ENCODE measurements around the gene MTERF2. TPM values are rescaled to one million over a fixed set of nuclear protein-coding genes. Genes with fewer than 3 reads are reported as not detected.
"Not testable (repeated sequence)": the region's sequence is repeated elsewhere in the genome, so short reads cannot be mapped to it uniquely, and the experiment has no call there.

The MTERF2 gene
- total RNA-seq, 2 donors from 2014 or later: 6.7 to 7.8 TPM

DNA sequence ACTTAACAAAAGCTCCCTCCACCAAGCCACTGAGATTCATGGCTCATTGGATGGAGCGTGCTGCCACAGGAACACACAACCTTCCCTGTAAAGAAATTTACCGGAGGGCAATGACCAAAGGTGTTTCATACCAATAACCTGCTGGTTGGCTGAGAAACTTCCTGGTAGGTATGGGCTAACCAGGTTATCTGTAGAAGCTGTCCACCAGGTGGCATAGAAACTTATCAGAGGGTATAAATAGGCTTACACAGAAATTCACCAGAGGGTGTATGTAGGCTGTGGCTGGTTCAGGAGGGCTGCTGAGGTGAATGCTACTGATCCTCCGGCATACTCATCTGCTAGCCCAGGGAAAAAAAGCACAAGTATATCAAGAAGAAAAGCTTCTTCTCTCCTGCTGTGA is 27.1 kb upstream of the MTERF2 start:
- DNase-seq (no peak), ATAC-seq (replicated peaks in 1 of 2) (no peak)
- Mint-ChIP-seq H3K36me3 (ENCODE audit: insufficient read depth in 2 of 2) (no peaks in the 10 kb centered on the region), H3K27me3 (ENCODE audit: low read depth) (no peaks in the 10 kb centered on the region), H3K4me3 (no peak overlapping the region), H3K27ac (no peak overlapping the region), H3K4me1 (ENCODE audit: low read depth) (peaks cover 6% of the 10 kb centered on the region), H3K9me3 (no peaks in the 10 kb centered on the region)

DNA sequence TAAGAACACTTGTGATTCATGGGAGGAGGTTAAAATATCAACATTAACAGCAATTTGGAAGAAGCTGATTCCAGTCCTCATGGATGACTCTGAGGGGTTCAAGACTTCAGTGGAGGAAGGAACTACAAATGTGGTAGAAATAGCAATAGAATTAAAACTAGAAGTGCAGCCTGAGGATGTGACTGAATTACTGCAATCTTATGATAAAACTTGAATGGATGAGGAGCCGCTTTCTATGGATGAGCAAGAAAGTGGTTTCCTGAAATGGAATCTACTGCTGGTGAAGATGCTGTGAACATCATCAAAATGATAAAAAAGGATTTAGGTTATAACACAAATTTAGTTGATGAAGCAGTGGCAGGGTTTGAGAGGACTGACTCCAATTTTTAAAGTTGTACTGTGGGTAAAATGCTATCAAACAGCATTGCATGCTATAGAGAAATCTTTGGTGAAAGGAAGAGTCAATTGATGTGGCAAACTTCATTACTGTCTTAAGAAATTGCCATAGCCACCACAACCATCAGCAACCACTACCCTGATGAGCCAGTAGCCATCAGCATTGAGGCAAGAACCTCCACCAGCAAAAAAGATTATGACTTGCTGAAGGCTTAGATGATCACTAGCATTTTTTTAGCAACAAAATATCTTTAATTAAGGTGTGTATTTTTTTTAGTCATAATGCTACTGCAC is 25.9 kb upstream of the MTERF2 start:
- no peaks in the 10 kb centered on the region for H3K27me3 Mint-ChIP-seq (ENCODE audit: low read depth)
- peak overlapping the region; percentile 55 for H3K27ac Mint-ChIP-seq
- no peaks in the 10 kb centered on the region for H3K9me3 Mint-ChIP-seq
- H3K36me3 Mint-ChIP-seq (ENCODE audit: insufficient read depth in 2 of 2): peaks cover 0 to 3% of the 10 kb centered on the region in 2 donors
- DNase-seq (no peak), ATAC-seq (replicated peaks in 1 of 2) (no peak)
- peaks cover 6% of the 10 kb centered on the region for H3K4me1 Mint-ChIP-seq (ENCODE audit: low read depth)
- no peak overlapping the region for H3K4me3 Mint-ChIP-seq

DNA sequence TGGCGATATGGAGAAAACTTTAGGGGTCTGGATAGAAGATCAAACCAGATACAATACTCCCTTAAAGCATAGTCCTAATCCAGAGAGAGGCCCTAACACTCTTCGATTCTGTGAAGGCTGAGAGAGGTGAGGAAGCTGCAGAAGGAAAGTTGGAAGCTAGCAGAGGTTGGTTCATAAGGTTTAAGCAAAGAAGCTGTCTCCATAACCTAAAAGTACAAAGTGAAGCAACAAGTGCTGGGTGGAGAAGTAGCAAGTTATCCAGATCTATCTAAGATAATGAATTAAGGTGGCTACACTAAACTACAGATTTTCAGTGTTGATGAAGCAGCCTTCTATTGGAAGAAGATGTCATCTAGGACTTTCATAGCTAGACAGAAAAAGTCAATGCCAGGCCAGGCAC is 24.6 kb upstream of the MTERF2 start:
- DNase-seq (no peak), ATAC-seq (replicated peaks in 1 of 2) (no peak)
- Mint-ChIP-seq H3K4me1 (ENCODE audit: low read depth) (peaks cover 6% of the 10 kb centered on the region), H3K4me3 (no peak overlapping the region), H3K36me3 (ENCODE audit: insufficient read depth in 2 of 2) (peaks cover 0 to 3% of the 10 kb centered on the region in 2 donors), H3K9me3 (no peaks in the 10 kb centered on the region), H3K27ac (peak overlapping the region; percentile 8), H3K27me3 (ENCODE audit: low read depth) (no peaks in the 10 kb centered on the region)

DNA sequence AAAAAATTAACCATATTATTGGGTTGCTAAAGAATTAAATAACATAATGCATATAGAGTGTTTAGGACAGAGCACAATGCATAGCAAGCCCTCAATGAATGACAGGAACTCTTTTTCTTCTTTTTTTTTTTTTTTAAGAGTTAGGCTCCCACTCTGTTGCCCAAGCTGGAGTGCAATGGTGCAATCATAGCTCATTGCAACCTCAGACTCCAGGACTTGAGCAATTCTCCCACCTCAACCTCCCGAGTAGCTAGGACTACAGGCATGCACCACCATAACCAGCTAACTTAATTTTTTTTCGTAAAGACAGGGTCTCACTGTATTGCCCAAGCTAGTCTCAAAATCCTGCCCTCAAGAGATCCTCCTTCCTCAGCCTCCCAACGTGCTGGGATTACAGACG is 20.5 kb upstream of the MTERF2 start:
- ATAC-seq (replicated peaks in 1 of 2) (no peak), DNase-seq (no peak)
- peaks cover 6% of the 10 kb centered on the region for H3K4me1 Mint-ChIP-seq (ENCODE audit: low read depth)
- H3K36me3 Mint-ChIP-seq (ENCODE audit: insufficient read depth in 2 of 2): peaks cover 0 to 3% of the 10 kb centered on the region in 2 donors
- H3K9me3 Mint-ChIP-seq: no peaks in the 10 kb centered on the region
- H3K27ac Mint-ChIP-seq: no peak overlapping the region
- H3K27me3 Mint-ChIP-seq (ENCODE audit: low read depth): no peaks in the 10 kb centered on the region
- H3K4me3 Mint-ChIP-seq: no peak overlapping the region

DNA sequence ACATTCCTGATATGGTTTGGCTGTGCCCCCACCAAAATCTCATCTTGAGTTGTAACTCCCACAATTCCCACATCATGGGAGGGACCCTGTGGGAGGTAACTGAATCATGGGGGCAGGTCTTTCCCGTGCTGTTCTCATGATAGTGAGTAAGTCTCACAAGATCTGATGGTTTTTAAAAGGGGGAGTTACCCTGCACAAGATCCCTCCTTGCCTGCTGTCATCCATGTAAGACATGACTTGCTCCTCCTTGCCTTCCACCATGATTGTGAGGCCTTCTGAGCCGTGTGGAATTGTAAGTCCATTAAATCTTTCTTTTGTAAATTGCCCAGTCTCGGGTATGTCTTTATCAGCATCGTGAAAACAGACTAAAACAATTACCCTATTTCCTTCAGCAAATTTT is 15.7 kb upstream of the MTERF2 start:
- H3K27ac Mint-ChIP-seq; ATAC-seq (replicated peaks in 1 of 2); H3K36me3 Mint-ChIP-seq (ENCODE audit: insufficient read depth in 2 of 2): not testable (repeated sequence)

DNA sequence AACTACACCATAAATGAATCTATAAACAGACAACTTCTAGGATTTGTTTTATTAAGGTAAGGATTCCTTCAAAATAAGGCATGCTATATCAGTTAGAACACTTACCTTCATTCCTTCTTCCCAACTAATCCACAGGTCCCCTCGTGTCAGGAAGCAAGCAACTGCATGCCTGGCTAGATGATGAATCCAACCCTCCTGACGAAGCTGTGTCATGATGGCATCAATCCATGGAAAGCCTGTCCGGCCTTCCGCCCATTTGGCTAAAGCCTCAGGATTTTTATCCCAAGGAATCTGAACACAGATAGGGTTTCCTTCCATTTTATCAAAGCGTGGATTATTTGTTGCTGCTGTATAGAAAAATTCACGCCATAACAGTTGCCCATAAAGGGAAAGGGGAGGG is 12.5 kb upstream of the MTERF2 start:
- Mint-ChIP-seq H3K9me3 (no peaks in the 10 kb centered on the region), H3K36me3 (ENCODE audit: insufficient read depth in 2 of 2) (peaks cover 1 to 16% of the 10 kb centered on the region in 2 donors), H3K27me3 (ENCODE audit: low read depth) (no peaks in the 10 kb centered on the region), H3K4me3 (no peak overlapping the region), H3K4me1 (ENCODE audit: low read depth) (no peaks in the 10 kb centered on the region), H3K27ac (no peak overlapping the region)
- no peak for DNase-seq
- ATAC-seq (replicated peaks in 1 of 2): no peak

More for the DNA sequence above, 15.7 kb upstream of the MTERF2 start:
- not testable (repeated sequence) for DNase-seq; H3K9me3 Mint-ChIP-seq; H3K4me1 Mint-ChIP-seq (ENCODE audit: low read depth); H3K27me3 Mint-ChIP-seq (ENCODE audit: low read depth); H3K4me3 Mint-ChIP-seq

DNA sequence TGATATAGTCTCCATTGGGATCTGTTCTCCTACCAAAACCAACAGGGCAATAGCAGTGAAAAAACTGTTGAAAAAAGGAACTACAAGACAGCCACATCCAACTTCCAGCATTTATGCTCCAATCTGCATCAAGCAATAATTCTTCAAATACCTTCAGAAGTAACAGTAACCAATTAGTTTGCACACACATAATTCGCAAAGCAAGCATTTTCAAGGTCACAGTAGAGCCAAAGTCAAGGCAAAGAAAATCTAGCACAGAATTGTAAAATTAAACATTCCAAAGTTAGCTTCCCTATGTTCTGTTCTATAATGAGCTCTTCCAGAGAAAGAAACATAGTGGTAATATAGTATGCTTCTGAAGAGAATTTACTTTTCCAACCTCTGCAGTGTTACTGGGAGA is 11.0 kb upstream of the MTERF2 start:
- Mint-ChIP-seq H3K27ac (no peak overlapping the region), H3K9me3 (no peaks in the 10 kb centered on the region), H3K4me1 (ENCODE audit: low read depth) (no peaks in the 10 kb centered on the region), H3K27me3 (ENCODE audit: low read depth) (no peaks in the 10 kb centered on the region), H3K36me3 (ENCODE audit: insufficient read depth in 2 of 2) (peaks cover 1 to 17% of the 10 kb centered on the region in 2 donors), H3K4me3 (no peak overlapping the region)
- DNase-seq (no peak), ATAC-seq (replicated peaks in 1 of 2) (no peak)

DNA sequence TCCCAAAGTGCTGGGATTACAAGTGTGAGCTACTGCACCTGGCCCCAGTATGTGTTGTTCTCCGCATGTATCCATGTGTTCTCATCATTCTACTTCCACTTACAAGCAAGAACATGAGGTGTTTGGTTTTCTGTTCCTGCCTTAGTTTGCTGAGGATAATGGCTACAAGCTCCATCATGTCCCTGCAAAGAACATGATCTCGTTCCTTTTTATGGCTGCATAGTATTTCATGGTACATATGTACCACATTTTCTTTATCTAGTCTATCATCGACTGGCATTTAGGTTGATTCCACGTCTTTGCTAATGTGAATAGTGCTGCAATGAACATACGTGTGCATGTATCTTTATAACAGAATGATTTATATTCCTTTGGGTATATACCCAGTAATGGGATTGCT is 9.2 kb upstream of the MTERF2 start:
- H3K27me3 Mint-ChIP-seq (ENCODE audit: low read depth); H3K9me3 Mint-ChIP-seq; H3K4me3 Mint-ChIP-seq; DNase-seq; H3K27ac Mint-ChIP-seq; H3K4me1 Mint-ChIP-seq (ENCODE audit: low read depth); ATAC-seq (replicated peaks in 1 of 2): not testable (repeated sequence)
- peaks cover 1 to 15% of the 10 kb centered on the region in 2 donors for H3K36me3 Mint-ChIP-seq (ENCODE audit: insufficient read depth in 2 of 2)

DNA sequence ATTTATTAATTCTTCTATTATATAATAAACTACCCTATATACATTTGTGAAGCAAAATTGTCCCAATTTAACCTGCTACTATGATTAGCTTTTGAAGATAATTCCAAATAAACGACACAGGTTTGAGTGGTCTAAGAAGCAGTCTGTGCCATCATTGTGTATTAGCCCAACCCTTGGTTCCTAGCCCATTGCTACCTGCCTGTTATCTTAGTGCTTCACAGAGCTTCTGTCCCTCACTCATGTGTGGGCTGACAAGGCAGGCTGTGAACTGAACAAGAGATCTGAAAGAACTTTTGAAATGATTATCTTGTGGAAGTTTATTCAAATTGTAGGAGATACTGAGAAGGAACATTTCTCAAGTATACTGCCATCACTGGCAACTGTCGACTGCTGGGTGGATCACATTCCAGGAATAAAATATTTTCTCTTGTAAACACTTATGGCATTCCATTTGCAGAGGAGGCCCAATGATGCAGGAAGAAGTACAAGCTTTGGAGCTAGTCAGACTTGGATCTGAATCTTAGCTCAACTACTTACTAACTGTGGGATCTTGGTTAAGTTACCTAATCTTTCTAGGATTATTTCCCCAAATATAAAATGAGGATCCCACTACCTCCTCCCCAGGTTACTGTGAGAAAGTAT is 7.8 kb upstream of the MTERF2 start:
- no peaks in the 10 kb centered on the region for H3K4me1 Mint-ChIP-seq (ENCODE audit: low read depth)
- no peak overlapping the region for H3K4me3 Mint-ChIP-seq
- H3K27me3 Mint-ChIP-seq (ENCODE audit: low read depth): no peaks in the 10 kb centered on the region
- peaks cover 1 to 15% of the 10 kb centered on the region in 2 donors for H3K36me3 Mint-ChIP-seq (ENCODE audit: insufficient read depth in 2 of 2)
- H3K27ac Mint-ChIP-seq: no peak overlapping the region
- H3K9me3 Mint-ChIP-seq: no peaks in the 10 kb centered on the region
- DNase-seq: no peak
- ATAC-seq (replicated peaks in 1 of 2): no peak

DNA sequence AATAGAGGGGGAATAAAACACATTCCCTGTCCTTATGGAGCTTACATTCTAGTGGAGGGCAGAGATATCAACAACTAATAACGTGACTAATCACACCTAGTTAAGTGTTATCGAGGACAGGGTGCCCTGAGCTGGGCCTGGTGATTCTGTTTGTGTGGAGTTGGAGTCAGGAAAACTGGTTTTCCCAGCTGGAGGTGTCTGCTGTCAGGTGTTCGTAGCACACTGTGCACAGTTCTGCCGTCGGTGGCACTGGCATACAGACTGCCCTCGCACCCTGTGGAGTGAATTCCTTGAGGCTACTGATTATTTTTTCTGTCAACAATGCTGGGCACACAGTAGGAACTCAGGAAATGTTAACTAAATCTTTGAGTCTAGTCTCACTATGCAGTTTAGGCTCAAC is 900 bp upstream of the MTERF2 start:
- DNase-seq (no peak), ATAC-seq (replicated peaks in 1 of 2) (no peak)
- peaks cover 43% of the 10 kb centered on the region for H3K4me1 Mint-ChIP-seq (ENCODE audit: low read depth)
- peaks cover 15 to 24% of the 10 kb centered on the region in 2 donors for H3K36me3 Mint-ChIP-seq (ENCODE audit: insufficient read depth in 2 of 2)
- H3K4me3 Mint-ChIP-seq: peak overlapping the region; percentile 97 to 98
- peak overlapping the region; percentile 34 for H3K27ac Mint-ChIP-seq
- H3K27me3 Mint-ChIP-seq (ENCODE audit: low read depth): no peaks in the 10 kb centered on the region
- peaks cover 4 to 11% of the 10 kb centered on the region in 2 donors for H3K9me3 Mint-ChIP-seq

DNA sequence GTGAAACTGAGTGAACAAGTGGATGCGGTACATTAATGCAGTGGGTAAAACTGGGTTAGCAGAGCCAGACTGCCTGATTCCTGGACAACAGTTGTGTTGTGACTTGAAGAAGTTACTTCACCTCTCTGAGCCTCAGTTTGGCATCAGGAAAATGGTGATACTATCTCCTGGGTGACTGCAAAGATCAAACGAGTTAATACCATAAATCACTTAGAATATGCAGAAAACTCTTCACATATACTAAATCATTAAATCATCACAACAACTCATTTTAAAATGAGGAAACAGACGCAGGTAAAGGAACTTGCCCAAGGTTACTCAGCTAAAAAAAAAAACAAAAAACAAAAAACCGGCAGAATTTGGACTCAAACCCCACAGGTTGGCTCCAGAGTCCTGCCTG is 811 bp downstream of the MTERF2 start:
- Mint-ChIP-seq H3K27ac (no peak overlapping the region), H3K27me3 (ENCODE audit: low read depth) (no peaks in the 10 kb centered on the region), H3K4me1 (ENCODE audit: low read depth) (peaks cover 52% of the 10 kb centered on the region), H3K36me3 (ENCODE audit: insufficient read depth in 2 of 2) (peaks cover 15 to 24% of the 10 kb centered on the region in 2 donors), H3K9me3 (peaks cover 4 to 11% of the 10 kb centered on the region in 2 donors), H3K4me3 (peak overlapping the region; percentile 97 to 98)
- ATAC-seq (replicated peaks in 1 of 2) (no peak), DNase-seq (no peak)

DNA sequence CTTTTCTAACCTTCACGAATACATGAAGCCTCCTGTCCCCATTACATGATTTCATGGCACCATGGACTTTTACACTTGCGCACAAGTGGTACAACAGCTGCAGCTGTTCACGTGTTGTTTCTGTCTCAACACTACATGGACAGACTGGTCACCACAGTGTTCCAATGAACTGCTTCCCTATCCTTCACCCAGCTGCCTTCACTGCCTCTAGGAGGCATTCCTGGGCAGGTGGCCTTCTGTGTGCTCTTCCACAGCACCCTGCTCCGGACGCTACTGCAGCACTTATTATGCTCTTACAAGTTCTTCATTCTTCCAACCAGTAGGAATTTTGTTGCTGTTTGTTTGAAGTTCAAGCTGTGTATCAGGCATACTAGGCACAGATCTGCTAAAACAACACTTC is 1.5 kb downstream of the MTERF2 start:
- Mint-ChIP-seq H3K27me3 (ENCODE audit: low read depth) (no peaks in the 10 kb centered on the region), H3K36me3 (ENCODE audit: insufficient read depth in 2 of 2) (peaks cover 15 to 24% of the 10 kb centered on the region in 2 donors), H3K27ac (no peak overlapping the region), H3K9me3 (peaks cover 4 to 11% of the 10 kb centered on the region in 2 donors), H3K4me3 (peak overlapping the region; percentile 97 to 98), H3K4me1 (ENCODE audit: low read depth) (peaks cover 52% of the 10 kb centered on the region)
- ATAC-seq (replicated peaks in 1 of 2) (no peak), DNase-seq (no peak)

DNA sequence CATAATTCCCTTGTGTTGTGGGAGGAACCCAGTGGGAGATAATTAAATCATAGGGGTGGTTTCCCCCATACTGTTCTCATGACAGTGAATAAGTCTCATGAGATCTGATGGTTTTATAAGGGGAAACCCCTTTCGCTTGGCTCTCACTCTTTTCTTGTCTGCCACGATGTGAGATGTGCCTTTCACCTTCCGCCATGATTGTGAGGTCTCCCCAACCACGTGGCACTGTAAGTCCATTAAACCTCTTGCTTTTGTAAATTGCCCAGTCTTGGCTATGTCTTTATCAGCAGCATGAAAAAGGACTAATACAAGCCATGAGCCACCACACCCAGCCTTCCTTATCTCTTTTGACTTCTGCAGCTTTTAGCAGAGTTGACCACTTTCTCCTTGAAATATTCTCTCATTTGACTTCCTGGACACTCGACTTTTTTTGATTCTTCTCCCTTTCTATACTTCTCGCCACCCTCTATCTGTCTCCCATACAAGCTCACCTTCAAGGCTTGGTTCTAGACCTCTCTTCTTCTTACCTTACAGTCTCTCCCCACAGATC is 2.3 kb downstream of the MTERF2 start:
- DNase-seq (peak; percentile 12 to 13), ATAC-seq (replicated peaks in 1 of 2) (no peak)
- no peak overlapping the region for H3K27ac Mint-ChIP-seq
- peaks cover 52% of the 10 kb centered on the region for H3K4me1 Mint-ChIP-seq (ENCODE audit: low read depth)
- H3K4me3 Mint-ChIP-seq: peak overlapping the region; percentile 5 to 31
- H3K27me3 Mint-ChIP-seq (ENCODE audit: low read depth): no peaks in the 10 kb centered on the region
- peaks cover 4 to 11% of the 10 kb centered on the region in 2 donors for H3K9me3 Mint-ChIP-seq
- peaks cover 15 to 24% of the 10 kb centered on the region in 2 donors for H3K36me3 Mint-ChIP-seq (ENCODE audit: insufficient read depth in 2 of 2)

Data from activated T-cell treated with anti-CD3 and anti-CD28 coated beads, Interleukin-2, amount 50 U/mL, for 72 hours (primary cell).